Neural crest cell (in vitro differentiated cells): ENCODE results near the gene POLDIP3. TPM values are rescaled to one million over a fixed set of nuclear protein-coding genes. Genes with fewer than 3 reads are reported as not detected.

Experiments used
- DNase-seq: peaks from one replicate; pipeline ENCODE4 v3.0.0; 2021; ENCODE audit warnings: low read depth, mixed read lengths, low spot score
- H3K27ac Mint-ChIP-seq: one replicate; pipeline ENCODE4 v1.8.0; 2021; ENCODE audit warnings: mild to moderate bottlenecking, mixed read lengths; ENCODE audit not compliant: unreplicated experiment
- H3K27me3 Mint-ChIP-seq: 2 replicates; pipeline ENCODE4 v1.8.0; 2021; ENCODE audit warnings: low read depth, mild to moderate bottlenecking, mixed read lengths
- H3K36me3 Mint-ChIP-seq: 2 replicates; pipeline ENCODE4 v1.8.0; 2021; ENCODE audit warnings: low read depth, mild to moderate bottlenecking, mixed read lengths
- H3K4me1 Mint-ChIP-seq: 2 replicates; pipeline ENCODE4 v1.8.0; 2021; ENCODE audit warnings: mixed read lengths
- H3K4me3 Mint-ChIP-seq: one replicate; pipeline ENCODE4 v1.8.0; 2021; ENCODE audit warnings: mild to moderate bottlenecking, mixed read lengths
- H3K9me3 Mint-ChIP-seq: 2 replicates; pipeline ENCODE4 v1.8.0; 2021; ENCODE audit warnings: mixed read lengths
- CTCF ChIP-seq: fragments of 200-600 bp; sonication (generic); conservative IDR thresholded peaks from 2 replicates; pipeline ENCODE4 v1.5.0; 2021; ENCODE audit warnings: antibody characterized with exemption, mild to moderate bottlenecking
- total RNA-seq: library from RNA; stranded (reverse); gene quantifications from 2 replicates; pipeline ENCODE4 v1.2.1, GENCODE V29; 2021

POLDIP3 gene
- total RNA-seq, 1 donor from 2014 or later: 110 TPM

DNA sequence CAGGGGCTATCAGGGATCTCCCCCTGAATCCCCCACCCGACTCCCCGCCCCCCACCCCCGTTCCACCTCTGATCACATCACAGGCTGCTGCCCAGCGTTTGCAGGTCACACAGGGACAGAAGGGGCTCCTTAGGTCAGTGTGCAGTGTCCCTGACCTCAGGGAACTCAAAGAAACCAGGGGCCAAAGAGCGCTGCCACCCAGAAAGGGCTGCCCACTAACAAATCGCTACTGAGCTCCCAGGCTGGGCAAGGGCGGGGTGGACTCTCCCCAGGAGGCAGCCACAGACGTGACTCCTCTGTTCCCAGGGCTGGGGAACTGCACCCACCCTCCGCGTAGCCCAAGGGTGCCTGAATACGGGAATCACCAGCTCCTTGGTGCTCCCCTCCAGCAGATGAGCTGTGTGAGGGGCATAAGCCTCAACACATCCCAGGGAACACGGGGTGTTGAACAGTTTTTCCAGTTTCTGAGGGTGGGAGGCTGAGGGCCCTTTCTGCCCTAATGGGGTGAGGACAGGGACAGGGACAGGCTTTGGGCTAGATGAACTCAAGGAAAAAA, 9.9 kb upstream of the POLDIP3 start:
- no peak for DNase-seq
- H3K36me3 Mint-ChIP-seq: peaks cover 4% of the 10 kb centered on the region
- H3K27me3 Mint-ChIP-seq: peaks cover 4% of the 10 kb centered on the region
- no peak overlapping the region for H3K4me3 Mint-ChIP-seq
- H3K4me1 Mint-ChIP-seq: peaks cover 5% of the 10 kb centered on the region
- H3K9me3 Mint-ChIP-seq: no peaks in the 10 kb centered on the region
- no peak overlapping the region for H3K27ac Mint-ChIP-seq
- TF ChIP-seq CTCF: no peak

DNA sequence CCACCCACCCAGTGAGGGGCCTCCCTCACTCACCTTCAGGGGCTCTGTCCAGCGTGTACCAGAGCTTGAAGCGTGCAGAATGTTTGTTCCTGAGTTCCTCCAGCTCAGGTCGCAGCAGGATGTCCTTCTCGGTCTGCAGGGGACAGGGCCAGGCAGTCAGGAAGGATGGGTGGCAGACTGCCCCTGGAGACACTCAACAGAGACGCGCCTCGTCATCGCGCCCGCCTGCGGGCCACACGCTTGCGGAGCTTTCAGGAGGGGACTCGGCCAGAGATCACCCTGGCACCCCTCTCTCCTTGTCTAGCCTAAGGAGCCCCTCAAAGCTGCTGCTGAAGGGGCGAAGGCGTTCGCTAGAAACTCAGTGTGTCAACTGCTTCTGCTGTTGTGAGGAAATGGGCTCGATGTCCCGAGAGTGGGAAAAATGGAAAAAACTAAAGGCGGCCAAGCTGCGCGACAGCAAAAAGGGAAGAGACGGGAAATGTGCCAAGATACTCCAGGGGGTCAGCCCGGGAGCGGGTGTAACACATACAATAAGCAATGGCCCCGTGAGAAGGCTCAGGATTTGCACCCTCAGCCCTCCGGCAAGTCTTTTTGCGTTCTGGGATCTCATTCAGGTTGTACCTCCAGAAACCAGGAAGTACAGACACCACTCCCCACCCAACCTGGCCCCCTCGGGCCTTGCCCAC, 9.2 kb upstream of the POLDIP3 start:
- Mint-ChIP-seq H3K27ac (no peak overlapping the region), H3K4me3 (no peak overlapping the region), H3K36me3 (peaks cover 4% of the 10 kb centered on the region), H3K27me3 (peaks cover 4% of the 10 kb centered on the region), H3K4me1 (peaks cover 5% of the 10 kb centered on the region), H3K9me3 (no peaks in the 10 kb centered on the region)
- no peak for DNase-seq
- no peak for TF ChIP-seq CTCF

DNA sequence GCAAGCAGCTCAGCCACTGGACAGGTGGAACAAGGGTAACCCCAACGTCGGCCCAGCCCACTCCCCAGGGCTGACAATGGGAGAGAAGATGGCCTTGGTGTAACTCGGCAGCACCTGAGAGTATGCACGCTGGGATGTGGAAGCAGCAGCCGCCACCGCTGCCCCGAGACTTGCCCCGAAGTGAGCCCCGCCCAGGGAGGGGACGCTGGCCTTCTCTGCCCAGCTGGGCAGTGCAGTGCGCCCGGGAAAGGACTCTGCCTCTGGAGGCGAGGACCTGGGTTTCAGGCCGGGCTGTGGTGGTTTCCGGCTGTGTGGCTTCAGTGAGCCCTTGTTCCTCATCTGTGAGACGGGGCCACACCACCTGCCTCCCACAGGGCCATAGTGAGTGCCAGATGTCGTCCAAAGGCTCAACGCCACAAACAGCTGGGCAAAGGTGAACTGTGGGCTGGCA, 8.6 kb upstream of the POLDIP3 start:
- peaks cover 4% of the 10 kb centered on the region for H3K36me3 Mint-ChIP-seq
- H3K27ac Mint-ChIP-seq: no peak overlapping the region
- no peak overlapping the region for H3K4me3 Mint-ChIP-seq
- DNase-seq: no peak
- peaks cover 4% of the 10 kb centered on the region for H3K27me3 Mint-ChIP-seq
- H3K4me1 Mint-ChIP-seq: peaks cover 5% of the 10 kb centered on the region
- no peak for TF ChIP-seq CTCF
- no peaks in the 10 kb centered on the region for H3K9me3 Mint-ChIP-seq

DNA sequence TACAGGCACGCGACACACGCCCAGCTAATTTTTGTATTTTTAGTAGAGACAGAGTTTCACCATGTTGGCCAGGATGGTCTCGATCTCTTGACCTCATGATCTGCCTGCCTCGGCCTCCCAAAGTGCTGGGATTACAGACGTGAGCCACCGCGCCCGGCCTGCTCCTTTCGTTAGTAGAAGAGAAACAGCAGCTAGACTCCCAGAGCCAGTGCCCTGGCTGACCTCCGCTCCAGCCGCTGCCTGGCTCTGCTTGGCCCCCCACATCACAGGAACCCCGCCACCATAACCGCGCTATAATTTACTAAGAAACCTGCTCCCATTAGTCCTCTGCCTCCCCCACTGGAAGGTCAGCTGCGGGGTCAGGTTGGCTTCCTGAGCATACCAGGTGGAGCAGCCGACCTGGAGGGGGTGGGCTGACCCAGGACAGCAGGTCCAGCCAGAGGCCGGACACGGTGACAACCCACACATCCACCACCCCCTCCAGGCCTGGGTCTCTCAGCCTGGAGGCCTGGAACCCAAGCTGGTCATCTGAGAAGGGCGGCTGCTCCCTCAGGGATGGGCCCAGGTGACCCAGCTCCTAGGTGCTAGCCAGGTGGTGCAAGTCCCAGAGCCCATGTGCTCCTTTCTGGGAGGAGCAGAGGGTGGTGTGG, 7.5 kb upstream of the POLDIP3 start:
- Mint-ChIP-seq H3K36me3 (peaks cover 4% of the 10 kb centered on the region), H3K4me3 (no peak overlapping the region), H3K27me3 (peaks cover 4% of the 10 kb centered on the region), H3K9me3 (no peaks in the 10 kb centered on the region), H3K4me1 (peaks cover 10% of the 10 kb centered on the region), H3K27ac (no peak overlapping the region)
- TF ChIP-seq CTCF: no peak
- no peak for DNase-seq

GRCh38 chr22:42621505-42622002, 6.9 kb upstream of the POLDIP3 start:
- DNase-seq: peak; percentile 79
- Mint-ChIP-seq H3K4me1 (peaks cover 10% of the 10 kb centered on the region), H3K36me3 (peaks cover 4% of the 10 kb centered on the region), H3K9me3 (no peaks in the 10 kb centered on the region), H3K4me3 (peak overlapping the region; percentile 45), H3K27ac (no peak overlapping the region), H3K27me3 (peaks cover 4% of the 10 kb centered on the region)
- peak; percentile 92 for TF ChIP-seq CTCF
